Measurements from ENCODE around the gene PTPRH. TPM values are rescaled to one million over a fixed set of nuclear protein-coding genes. Genes with fewer than 3 reads are reported as not detected.

PTPRH gene
- total RNA-seq, 2 experiments from 2014 or later = not detected

DNA sequence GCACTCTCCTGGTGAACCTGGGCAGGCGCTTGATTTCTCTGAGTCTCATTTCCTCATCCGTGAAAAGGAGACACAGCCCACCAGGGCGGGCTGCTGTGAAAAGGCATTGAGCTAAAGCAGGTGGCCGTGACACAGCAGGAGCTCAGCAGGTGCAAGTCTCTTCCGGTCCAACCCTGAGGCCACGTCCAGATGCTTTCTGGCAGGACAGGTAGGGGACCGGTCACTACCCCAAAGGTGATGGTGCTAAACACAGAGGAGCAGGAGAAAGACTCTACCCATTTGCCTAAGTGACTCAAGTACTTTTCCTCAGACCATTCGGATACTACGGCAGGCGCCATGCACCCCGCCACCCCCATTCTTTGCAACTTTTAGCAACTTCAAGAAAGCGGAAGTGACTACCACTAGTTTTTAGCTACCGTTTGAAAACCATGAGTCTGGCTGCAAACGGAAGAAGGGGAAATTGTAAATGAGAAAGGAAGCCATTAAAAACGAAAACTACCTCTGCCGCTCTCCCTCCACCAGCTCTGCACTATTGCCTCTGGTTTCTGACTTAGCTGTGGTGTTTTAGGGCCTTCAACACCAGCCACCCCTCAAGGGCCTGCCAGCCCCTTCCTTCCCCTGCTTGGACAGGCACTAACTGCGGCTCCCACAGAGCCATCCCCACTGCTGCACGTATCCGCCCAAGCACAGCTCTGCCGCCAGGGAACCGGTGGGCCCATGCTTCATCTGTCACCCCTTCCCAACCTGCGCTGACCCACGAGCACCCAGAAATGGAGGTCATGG lies 44.7 kb upstream of the PTPRH start:
- Histone ChIP-seq H3K36me3 (ENCODE audit: insufficient read depth, low read length) (peaks cover 79% of the 10 kb centered on the region), H2AFZ (ENCODE audit: low read length) (no peak overlapping the region), H3K4me3 (ENCODE audit: low read depth, low read length, poor library complexity, severe bottlenecking) (peak overlapping the region; percentile 78), H3K9me3 (ENCODE audit: low read length) (no peaks in the 10 kb centered on the region), H3K9me2 (ENCODE audit: insufficient read depth, low read length) (no peaks in the 10 kb centered on the region), H3K27ac (ENCODE audit: low read depth, low read length, poor library complexity, severe bottlenecking) (peak overlapping the region; percentile 97), H4K20me1 (ENCODE audit: insufficient read depth, low read length) (peaks cover 20% of the 10 kb centered on the region), H3K79me2 (ENCODE audit: insufficient read depth, low read depth, low read length) (peaks cover 89% of the 10 kb centered on the region), H3K4me2 (ENCODE audit: low read length) (peak overlapping the region; percentile 98), H3K4me1 (ENCODE audit: insufficient read depth, low read length, poor library complexity, severe bottlenecking) (peaks cover 50% of the 10 kb centered on the region)
- intact Hi-C loops (cut with micrococcal nuclease; ENCODE audit: unreplicated experiment) = loop anchor here (1.0 to 2.0 kb wide), 3 partner anchors 22 to 41 kb away; partner anchors contain the start of gene HSPBP1
- DNase-seq (ENCODE audit: low spot score) = peak; percentile 97
- BruUV-seq (replicated peaks) = TSS peak; percentile 93
- ChIA-PET CTCF (ENCODE audit: unreplicated experiment) (interaction anchor here (1.8 kb wide), 1 partner anchor 47 kb away, joined by 5 read pairs; no protein-coding TSS in a partner anchor), POLR2A (interaction anchor here (1.2 to 1.9 kb wide), 2 partner anchors 24 to 48 kb away, joined by 4 to 7 read pairs; no protein-coding TSS in a partner anchor)
- TF ChIP-seq EZH2phosphoT487 (IDR thresholded peaks at IDR 0.05; ENCODE audit: borderline replicate concordance, low read depth, low read length) = no peak
- TF ChIP-seq, protein P1, sequence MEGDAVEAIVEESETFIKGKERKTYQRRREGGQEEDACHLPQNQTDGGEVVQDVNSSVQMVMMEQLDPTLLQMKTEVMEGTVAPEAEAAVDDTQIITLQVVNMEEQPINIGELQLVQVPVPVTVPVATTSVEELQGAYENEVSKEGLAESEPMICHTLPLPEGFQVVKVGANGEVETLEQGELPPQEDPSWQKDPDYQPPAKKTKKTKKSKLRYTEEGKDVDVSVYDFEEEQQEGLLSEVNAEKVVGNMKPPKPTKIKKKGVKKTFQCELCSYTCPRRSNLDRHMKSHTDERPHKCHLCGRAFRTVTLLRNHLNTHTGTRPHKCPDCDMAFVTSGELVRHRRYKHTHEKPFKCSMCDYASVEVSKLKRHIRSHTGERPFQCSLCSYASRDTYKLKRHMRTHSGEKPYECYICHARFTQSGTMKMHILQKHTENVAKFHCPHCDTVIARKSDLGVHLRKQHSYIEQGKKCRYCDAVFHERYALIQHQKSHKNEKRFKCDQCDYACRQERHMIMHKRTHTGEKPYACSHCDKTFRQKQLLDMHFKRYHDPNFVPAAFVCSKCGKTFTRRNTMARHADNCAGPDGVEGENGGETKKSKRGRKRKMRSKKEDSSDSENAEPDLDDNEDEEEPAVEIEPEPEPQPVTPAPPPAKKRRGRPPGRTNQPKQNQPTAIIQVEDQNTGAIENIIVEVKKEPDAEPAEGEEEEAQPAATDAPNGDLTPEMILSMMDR (conservative IDR thresholded peaks at IDR 0.05; ENCODE audit: low read length) = no peak

- peaks cover 22% of the 10 kb centered on the region for H4K20me1 ChIP-seq (ENCODE audit: insufficient read depth, low read length)
- TF ChIP-seq, protein P1 (conservative IDR thresholded peaks at IDR 0.05; ENCODE audit: low read length) = no peak
- no peak for TF ChIP-seq EZH2phosphoT487 (IDR thresholded peaks at IDR 0.05; ENCODE audit: borderline replicate concordance, low read depth, low read length)
- ChIA-PET POLR2A (interaction anchor here (0.7 kb wide), 1 partner anchor 25 kb away, joined by 3 read pairs; no protein-coding TSS in a partner anchor), CTCF (ENCODE audit: unreplicated experiment) (no interaction called here)
- no peak overlapping the region for H2AFZ ChIP-seq (ENCODE audit: low read length)
- no peaks in the 10 kb centered on the region for H3K9me3 ChIP-seq (ENCODE audit: low read length)
- H3K36me3 ChIP-seq (ENCODE audit: insufficient read depth, low read length) = peaks cover 89% of the 10 kb centered on the region
- H3K4me3 ChIP-seq (ENCODE audit: low read depth, low read length, poor library complexity, severe bottlenecking) = peak overlapping the region; percentile 78
- peak overlapping the region; percentile 98 for H3K4me2 ChIP-seq (ENCODE audit: low read length)
- no TSS peak for BruUV-seq (replicated peaks)
- DNase-seq (ENCODE audit: low spot score) = peak; percentile 23
- H3K27ac ChIP-seq (ENCODE audit: low read depth, low read length, poor library complexity, severe bottlenecking) = peak overlapping the region; percentile 97
- intact Hi-C loops (cut with micrococcal nuclease; ENCODE audit: unreplicated experiment) = no loop called here
- peaks cover 50% of the 10 kb centered on the region for H3K4me1 ChIP-seq (ENCODE audit: insufficient read depth, low read length, poor library complexity, severe bottlenecking)
- H3K79me2 ChIP-seq (ENCODE audit: insufficient read depth, low read depth, low read length) = peaks cover 92% of the 10 kb centered on the region
- no peaks in the 10 kb centered on the region for H3K9me2 ChIP-seq (ENCODE audit: insufficient read depth, low read length)
Observed at GRCh38 chr19:55252760-55253663, 43.7 kb upstream of the PTPRH start.
